GM18511 (cell line): ENCODE measurements around the gene MAN1C1.

ENCODE experiments used
- ATAC-seq: cut with Tn5 transposase; IDR thresholded peaks from one replicate; pipeline ENCODE4 v1.9.1; 2021; ENCODE audit warnings: mild to moderate bottlenecking, moderate library complexity; ENCODE audit not compliant: unreplicated experiment

Gene MAN1C1

DNA sequence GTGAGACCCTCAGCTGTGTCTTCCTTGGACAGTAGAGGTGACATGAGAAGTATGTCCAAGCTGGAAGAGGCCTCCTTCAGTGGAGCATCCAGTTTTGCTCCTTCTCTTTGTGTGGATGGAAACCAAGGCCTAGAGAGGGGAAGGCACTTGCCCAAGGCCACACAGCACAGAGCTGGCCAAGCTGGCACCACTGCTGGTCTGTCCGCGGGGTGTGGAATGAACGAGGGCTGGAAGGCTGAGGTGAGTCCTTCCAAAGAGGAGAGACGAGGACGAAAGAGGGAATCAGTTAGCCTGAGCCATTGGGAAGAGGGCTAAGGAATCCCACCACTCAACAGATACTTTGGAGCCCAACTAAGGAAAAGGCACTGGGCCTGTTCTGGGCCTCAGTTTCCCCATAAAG, 155.6 kb downstream of the MAN1C1 start:
- no peak for ATAC-seq

DNA sequence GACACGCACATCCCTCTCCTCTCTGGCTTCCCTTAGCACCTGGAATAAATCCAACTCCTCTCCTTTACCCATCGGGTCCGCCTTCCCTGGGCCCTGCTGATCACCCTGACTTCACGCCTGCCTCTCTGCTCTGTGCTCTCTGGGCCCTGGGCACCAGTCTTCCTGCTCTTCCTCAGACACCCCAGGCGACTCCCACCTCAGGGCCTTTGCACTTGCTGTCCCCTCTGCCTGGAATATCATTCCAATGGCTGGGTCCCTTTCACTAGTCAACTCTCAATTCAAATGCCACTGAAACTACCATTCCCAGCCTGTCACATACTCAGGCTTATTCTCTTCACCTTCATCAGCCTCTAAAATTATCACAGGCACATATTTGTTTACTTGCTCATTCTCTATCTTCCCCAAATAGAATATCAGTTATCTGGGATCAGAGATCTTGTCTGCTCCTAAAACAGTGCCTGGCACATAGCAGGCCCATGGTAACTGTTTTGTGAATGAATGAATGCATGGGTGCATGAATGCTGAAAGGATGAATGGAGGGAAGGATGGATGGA, 156.2 kb downstream of the MAN1C1 start:
- no peak for ATAC-seq

DNA sequence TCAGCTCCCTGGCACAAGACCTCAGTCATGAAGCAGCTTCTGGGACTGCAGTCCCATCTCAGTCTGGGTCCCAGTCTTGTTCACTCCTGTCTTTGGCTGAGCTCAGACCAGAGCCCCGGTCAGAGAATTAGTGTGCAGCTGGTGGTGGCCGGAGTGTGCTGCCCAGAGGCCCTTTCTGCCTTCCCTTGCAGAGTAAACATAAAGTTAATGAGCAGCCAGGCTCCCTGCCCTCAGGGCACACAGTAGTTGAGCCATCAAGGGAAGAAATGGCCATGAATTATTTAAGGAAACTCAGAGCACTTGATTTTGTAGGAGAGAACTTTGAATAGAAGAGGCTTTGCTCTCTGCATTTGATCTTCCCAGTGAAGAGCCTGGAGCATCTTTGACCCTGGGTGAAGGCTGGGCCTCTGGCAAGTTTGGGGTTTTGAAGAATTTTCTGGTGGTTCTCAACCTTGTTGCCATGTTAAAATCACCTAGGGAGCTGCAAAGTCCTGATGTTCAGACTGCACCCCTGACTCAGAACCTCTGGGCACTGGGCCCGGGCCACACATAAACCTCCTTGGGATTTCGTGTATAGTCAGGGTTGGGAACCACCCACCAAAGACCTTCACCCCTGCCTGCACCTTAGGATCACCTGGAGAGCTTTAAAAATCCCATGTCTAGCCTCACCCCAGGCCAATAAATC, 157.0 kb downstream of the MAN1C1 start:
- ATAC-seq, result no peak

DNA sequence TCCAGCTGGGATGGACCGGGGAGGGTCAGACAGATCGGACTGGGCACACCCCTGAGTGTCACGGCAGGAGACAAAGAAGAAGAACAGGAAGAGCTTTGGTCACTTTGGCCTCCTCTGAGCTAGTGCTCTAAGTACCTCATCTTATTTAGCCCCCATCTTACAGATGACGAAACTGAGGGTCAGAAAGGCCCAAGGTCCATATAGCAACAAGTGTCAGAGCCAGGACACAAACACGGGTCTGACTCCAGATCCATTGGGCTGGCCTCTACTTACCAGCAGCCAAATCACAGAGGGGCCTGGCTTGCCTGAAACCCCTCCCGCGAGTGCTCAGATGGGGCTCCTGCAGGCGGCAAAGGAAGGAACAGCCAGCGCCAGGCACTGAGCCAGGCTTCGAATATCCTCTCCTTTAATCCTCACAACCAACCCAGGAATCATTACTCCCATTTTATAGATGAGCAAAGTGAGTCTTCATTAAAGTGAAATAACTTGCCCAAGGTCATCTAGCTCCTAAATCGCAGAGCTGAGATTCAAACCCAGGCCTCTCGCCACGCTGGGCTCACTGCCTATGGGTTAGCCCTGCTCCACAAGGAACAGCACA, 157.7 kb downstream of the MAN1C1 start:
- no peak for ATAC-seq

DNA sequence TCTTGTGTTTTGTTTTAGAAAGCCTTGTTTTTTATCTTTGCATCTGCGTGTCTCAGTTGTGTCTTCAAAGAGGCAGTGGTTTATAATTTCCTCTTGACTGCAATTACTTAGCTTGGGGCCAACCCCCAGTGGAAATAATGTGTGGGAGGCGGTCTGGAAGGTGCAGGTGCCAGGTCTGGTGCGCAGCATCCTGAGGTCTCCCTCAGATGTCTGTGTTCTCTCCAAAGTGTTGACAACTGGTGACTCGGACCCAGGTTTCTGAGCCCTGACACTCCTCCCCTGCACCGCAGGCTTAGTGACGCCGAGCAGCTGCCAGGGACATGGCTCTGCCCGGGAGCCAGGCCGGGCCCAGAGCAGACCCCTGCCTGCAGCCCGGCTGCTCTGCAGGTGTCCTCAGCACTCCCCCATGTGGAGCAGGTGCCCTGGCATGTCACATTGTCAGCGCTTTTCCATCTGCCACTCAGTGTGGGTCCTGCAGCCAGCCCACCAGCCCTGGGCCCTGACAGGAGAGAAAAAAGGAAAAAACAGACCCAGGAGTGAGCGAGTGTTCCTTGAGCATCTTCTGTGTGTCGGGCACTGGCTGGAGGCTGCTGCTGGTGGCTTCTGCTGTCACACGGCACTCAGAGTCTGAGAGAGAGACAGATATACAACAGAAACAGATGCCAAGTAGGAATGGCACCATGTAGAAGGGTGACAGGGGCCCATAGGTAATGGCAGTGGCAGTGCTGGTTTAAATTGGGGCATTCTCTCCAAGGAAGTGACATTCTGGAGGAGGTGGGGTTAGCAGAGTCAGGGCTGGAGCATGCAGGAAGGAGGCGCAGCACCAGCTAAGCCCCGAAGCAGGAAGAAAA, 158.6 kb downstream of the MAN1C1 start:
- no peak for ATAC-seq

DNA sequence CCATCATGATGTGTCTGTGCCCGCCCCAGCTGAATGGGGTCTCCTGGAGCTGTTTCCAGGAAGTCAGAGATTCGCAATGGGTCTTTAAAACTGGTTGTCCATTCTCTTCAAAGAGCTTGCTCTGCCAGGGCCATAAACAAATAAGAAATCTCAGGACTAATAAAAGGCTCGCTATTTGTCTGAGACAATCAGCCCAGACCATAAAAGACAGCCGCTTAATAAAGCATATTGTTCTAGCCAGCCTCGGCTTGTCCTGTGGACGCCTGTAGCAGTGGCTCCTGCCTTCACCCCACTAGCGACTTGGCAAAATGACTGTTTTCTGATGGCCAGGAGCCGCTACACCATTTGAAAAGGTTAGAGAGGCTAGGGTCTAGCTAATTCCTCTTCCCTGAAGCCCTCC, 162.8 kb downstream of the MAN1C1 start:
- ATAC-seq, result no peak

DNA sequence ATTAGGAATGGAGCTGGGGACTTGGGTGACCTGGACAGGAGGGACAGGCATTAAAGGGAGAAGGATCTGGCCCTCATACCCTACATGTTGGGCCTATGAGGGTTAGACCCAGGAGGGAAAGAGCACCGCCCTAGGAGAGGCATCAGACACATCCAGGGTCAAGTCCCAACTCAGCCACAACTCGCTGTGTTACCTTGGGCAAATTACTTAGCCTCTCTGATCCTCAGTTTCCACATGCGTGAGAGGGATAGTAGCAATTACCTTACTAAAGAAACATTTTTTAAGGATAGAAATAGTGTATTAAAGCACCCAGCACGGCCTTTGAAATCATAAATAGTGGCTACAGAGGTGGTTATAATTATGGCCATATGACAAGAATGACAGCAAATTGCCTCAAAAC, 163.3 kb downstream of the MAN1C1 start:
- no peak for ATAC-seq

DNA sequence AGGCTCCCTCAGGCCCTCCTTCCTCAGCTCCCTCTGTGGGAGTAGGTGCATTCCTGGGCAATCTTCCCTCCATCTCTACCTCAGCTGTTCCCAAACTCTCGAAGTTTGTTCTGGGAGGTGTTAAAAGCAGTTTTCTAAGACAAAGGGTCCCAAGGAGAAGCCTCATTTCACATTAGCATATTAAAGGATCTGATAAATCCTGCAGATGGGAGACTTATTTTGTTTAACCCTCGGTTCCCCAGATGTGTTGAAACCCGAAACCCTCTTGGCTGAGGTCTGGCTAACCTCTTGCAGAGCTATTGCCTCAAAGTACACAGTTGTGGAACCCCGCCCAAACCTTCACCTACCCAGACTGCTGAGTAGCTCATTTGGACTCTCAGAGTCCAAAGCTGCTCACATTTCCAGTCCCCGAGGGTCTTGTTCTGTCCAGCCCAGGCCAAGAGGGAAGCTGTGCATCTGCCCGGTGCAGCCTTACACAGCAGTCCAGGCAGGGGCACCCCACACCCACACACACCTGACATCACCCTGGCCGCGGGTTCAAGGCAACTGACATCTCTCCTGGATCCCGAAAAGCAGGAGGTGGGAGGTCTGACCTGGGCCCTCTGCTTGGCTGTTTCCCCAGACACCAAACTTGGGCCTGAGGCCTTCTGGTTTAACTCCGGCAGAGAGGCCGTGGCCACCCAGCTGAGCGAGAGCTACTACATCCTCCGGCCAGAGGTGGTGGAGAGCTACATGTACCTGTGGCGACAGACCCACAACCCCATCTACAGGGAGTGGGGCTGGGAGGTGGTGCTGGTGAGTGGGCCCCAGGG, 163.9 kb downstream of the MAN1C1 start:
- no peak for ATAC-seq

DNA sequence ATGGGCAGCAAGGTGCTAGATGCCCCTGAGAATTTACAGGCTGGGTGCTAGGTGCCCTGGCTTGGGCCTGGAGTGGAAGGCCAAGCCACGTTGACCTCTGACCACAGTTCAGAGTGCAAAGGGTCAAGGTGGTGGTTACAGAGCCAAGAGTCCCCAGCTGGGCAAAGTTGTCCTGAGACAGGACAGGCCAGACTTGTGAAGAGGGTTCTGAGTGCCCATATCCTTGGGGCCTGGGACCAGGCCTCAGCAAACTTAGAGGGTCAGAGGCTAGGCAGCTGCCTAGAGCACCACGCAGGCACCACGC, 164.5 kb downstream of the MAN1C1 start:
- ATAC-seq, result no peak

DNA sequence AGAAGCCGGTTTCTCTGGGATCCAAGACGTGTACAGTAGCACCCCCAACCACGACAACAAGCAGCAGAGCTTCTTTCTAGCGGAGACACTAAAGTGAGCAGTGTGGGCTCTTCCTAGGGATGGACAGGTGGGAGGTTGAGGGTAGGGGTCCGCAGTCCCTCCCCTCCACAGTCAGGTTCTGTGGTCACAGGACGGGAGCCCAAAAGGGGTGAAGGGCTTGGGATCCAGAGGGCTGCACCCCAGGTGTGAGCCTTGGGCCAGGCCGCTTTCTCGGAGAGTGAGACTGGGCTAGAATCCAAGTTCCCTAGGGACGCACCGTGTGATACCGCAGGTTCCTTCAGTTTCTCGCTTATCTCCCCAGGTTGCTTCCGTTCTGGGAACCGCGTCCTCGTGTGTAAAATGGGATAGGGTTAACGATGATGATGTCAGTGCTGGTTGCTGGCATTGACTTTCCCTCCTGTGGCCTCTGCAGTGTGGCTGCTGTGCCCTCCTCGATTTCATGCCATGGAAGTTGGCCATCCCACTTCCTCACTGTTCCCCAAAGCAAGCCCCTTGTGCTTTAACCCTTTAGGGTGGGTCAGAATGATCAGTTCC, 166.1 kb downstream of the MAN1C1 start:
- ATAC-seq, result no peak

DNA sequence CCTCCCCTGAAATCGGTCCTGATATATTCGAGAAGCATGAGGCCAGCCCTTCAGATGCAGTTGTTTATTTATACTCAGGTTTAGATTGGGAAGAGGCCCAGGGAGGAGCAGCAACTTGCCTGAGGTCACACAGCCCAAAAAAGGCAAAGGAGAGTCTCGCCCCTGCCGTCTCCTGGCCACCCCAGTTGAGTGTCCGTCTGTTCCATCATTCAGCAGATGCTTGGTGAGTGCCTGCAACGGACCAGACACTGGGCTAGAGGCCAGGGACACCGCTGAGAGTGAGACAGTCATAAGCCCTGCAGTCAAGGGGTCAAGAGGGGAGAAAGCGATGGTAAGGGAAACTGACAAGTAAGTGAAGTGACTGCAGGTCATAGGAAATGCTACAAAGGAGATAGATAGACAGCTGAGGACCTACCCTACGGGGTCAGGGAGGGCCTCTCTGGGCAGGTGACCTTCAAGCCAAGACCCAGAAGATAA, 168.0 kb downstream of the MAN1C1 start:
- no peak for ATAC-seq

DNA sequence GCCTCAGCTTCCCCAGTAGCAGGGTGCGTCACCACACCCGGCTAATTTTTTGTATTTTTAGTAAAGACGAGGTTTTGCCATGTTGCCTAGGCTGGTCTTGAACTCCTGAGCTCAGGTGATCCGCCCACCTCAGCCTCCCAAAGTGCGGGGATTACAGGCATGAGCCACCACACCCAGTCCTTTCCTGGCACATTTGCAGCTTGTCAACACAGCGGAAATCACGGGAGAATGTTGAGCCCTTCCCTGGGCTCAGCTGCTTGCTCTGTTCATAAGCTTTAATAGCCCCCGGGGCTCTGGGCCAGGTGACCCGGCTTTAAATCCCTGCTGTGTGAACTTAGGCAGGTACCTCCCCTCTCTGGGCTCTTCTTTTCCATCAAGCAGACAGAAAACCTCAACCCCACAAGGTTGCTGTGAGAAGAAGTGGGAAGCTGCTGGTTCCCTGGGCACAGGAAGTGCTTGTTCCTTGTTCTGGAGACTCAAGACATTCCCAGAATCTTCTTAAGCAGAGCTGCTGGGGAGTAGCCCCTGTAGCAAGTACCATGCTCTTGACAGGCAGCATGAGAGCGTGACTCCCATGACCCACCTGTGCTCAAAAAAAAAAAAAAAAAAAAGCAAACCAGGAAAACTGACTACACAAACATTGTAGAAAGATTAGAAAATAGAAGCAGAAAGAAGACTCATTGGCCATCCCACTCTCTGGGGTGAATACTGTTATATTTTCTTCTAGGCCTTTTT, 168.9 kb downstream of the MAN1C1 start:
- ATAC-seq, result no peak

DNA sequence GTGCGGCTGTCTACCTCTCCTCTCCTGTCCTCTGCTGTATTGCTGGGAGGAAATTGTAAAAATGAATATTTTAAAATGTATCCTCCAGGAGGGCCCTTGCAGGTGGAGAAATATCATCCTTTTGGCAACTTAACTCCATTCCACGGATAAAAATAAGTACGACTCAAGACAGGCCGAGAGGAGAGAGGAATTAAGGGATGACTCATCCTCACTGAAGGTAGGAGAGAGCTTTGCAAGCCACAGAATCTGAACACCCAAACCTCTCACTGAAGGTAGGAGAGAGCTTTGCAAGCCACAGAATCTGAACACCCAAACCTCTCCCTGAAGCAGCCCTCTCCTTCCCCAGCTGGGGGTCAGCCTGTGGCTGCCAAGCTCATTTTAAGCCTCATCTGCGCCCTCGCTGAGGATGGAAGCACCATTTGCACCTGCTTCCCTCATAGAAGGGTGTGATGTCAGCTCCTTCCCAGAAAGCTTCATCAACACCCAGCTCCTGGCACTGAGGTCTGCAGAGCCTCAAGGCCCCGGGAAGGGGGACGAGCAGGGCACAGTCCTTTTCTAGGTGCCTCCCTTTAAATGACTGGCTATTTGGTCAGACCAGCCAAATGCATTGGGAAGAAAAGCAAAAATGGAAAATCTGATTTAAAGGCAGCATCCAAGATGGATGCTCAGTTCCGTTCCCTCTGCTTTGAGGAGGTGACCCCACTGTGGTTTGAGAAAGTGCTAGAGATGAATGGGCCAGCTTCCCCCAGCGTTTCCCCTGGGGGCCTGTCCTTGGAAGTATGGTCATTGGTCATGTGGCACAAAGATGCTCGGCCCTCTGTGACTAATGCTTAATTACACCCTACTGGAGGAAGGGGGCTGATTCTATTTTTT, 170.5 kb downstream of the MAN1C1 start:
- no peak for ATAC-seq

DNA sequence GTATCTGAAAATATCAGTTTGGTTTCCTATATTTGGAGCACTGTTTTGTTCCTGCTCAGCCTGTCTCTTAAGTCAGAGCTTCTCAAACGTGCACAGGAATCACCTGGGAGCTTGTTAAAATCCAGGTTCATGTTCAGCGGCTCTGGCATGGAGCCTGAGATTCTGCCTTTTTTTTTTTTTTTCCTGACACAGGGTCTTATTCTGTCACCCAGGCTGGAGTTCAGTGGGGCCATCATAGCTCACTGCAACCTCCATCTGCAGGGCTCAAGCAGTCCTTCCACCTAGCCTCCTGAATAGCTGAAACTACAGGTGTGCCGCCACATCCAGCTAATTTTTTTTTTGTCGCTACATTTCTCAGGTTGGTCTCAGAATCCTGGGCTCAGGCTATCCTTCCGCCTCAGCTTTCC, 171.2 kb downstream of the MAN1C1 start:
- no peak for ATAC-seq

DNA sequence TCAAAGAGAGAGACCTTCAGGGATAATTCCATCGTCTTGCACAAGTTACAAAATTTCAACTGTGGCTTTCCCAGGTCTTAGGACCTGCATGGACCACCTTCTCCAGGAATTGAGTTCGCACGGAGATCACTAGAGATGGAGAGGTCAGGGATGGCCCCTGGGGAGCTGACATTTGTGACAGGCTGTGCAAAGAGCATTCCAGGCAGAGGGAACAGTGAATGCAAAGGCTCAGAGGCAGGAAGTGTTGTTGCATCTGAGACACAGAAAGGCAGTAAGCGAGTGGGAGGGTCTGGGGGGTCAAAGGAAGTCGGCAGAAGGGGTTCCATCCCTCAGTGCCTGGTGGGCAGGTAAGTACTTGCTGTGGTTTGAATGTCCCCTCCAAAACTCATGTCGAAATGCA, 173.9 kb downstream of the MAN1C1 start:
- ATAC-seq, result no peak

DNA sequence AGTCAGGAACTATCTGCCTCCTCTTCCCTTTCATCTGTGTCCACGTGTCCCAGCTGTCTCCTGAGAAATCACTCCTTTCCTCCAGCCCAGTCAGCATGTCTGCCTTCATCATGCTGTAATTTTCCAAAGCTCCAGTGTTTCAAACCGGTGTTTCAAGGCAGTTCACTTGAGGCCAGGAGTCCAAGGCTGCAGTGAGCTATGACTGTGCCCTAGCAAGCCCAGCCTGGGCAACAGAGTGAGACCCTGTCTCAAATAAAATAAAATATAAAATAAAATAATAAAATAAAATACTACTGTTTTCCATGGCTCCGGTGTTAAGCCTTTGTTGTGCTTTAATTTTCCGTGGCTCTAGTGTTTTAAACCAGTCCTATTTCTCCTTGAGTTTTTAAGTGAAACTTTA, 175.5 kb downstream of the MAN1C1 start:
- ATAC-seq, result no peak

DNA sequence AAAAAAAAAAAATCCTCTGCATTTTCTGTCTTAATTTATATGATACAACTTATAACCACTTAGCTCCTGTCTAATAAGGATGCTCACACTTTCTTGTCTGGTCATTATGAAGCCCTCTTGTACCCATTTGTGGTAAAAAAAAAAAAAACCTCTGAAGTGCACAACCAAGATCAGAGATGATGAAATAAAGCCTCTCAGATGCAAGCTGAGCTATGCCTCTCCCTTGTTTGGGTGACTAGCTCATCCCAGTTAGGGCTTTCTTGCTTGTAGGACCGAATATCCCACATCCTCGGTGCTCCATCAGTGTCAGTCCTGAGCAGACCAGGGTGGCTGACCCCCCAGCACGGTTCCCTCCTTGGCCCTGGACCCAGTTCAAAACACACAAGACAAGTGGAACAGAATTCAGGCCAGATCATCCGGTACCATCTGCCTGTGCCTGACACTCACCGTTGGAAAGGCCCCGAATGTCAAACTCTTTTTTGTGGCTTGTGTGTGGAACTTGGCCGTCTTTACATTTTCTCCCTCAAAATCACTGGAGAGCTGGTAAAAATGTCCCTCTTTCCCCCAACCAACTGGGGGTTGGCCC, 177.1 kb downstream of the MAN1C1 start:
- ATAC-seq, result no peak

DNA sequence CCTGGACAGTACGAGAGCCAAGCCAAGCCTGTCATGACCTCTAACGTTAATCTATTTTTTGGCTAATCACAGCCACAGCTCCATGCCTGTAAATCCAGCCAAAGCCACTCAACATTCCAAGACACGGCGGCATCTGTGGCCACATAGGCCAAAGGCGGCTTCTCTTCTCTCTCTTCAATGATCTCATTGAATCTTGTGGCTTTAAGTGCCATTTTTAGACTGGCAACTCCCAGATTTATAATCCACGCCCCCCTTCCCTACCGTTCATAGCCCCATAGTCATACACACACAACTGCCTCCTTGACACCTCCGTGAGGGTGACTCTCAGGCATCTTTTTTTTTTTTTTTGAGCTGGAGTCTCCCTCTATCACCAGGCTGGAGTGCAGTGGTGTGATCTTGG, 177.7 kb downstream of the MAN1C1 start:
- ATAC-seq, result no peak

DNA sequence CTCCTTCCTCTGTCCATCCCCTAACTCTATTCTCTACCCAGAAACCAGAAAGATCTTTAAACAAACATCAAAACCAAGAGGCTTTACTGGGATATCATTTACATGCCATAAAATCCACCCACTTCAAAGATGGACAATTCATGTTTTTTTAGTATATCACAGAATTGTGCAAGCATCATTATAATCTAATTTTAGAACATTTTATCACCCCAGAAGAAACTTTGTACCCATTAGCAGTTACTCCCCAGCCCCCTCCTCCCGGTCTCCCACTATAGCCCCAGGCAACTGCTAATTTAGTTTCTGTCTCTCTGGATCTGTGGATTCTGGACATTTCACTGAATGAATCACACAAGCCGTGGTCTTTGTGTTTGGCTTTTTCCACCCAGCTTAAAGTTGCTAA, 178.6 kb downstream of the MAN1C1 start:
- no peak for ATAC-seq
